Peyer's patch (tissue), 4 donors: Measurements from ENCODE around the gene SLBP.

ENCODE experiments used
- POLR2A ChIP-seq, 2 donors: fragments of 450-650 bp; IDR thresholded peaks; one replicate each; pipeline ENCODE4 v1.5.1; 2017; ENCODE audit warnings: antibody characterized with exemption in 2 of 2, mild to moderate bottlenecking in 2 of 2, moderate library complexity in 2 of 2
- TF ChIP-seq, protein P1 (sequence below), 6 experiments: fragments of 450-650 bp in 4 of 6; fragments of 200-600 bp in 2 of 6; sonication (generic) in 1 of 6; IDR thresholded peaks; one replicate each; pipeline ENCODE4 v1.5.1; 2017 to 2019; ENCODE audit warnings: antibody characterized with exemption in 6 of 6, mild to moderate bottlenecking in 3 of 6, moderate library complexity in 1 of 6

DNA sequence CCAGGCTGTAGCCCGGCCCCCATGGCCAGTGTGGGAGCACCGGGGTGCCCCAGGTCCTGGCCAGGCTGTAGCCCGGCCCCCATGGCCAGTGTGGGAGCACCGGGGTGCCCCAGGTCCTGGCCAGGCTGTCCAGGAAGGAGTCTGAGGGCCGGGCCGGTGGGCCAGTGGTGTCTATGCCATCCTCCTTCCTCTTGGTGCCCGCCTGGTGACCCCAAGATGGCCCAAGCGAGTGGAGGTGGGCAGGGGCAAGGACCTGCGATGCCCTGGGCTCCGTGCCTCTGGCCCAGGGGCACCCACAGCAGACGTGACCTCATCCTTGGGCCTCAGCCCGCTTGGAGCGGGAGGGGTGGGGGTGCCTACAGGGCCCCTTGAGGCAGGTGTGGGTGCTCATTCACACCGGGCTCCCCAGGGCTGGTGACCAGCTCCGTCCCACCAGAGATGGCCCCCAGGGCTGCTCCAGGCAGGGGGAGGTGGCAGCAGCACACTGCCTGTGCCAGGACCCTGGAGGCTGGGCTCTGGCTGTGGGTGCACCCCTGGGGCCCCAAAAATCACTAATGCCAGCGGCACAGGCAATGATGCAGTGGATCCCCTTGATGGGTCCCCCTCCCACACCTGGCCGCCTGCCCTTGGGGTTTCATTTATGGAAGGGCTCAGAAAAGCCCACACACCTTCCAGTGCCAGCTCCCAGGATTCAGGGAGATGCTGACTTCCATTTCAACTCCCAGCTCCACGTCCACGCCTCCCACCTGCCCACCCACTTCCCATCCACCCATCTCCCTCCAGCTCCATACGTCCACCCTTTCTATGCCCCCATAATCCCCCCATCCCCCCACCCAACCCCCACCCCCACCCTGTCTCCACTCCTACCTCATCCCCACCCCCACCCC is 45.0 kb upstream of the SLBP start:
- TF ChIP-seq, protein P1, sequence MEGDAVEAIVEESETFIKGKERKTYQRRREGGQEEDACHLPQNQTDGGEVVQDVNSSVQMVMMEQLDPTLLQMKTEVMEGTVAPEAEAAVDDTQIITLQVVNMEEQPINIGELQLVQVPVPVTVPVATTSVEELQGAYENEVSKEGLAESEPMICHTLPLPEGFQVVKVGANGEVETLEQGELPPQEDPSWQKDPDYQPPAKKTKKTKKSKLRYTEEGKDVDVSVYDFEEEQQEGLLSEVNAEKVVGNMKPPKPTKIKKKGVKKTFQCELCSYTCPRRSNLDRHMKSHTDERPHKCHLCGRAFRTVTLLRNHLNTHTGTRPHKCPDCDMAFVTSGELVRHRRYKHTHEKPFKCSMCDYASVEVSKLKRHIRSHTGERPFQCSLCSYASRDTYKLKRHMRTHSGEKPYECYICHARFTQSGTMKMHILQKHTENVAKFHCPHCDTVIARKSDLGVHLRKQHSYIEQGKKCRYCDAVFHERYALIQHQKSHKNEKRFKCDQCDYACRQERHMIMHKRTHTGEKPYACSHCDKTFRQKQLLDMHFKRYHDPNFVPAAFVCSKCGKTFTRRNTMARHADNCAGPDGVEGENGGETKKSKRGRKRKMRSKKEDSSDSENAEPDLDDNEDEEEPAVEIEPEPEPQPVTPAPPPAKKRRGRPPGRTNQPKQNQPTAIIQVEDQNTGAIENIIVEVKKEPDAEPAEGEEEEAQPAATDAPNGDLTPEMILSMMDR (IDR thresholded peaks at IDR 0.05) = no peak
- no peak for TF ChIP-seq POLR2A (IDR thresholded peaks at IDR 0.05)
